Neural cell (in vitro differentiated cells): Measurements from ENCODE around the gene MBNL2.

Source experiments
- CTCF ChIP-seq: fragments of 450-650 bp; IDR thresholded peaks from 2 replicates; pipeline ENCODE4 v1.5.1; 2014; ENCODE audit warnings: antibody characterized with exemption, mild to moderate bottlenecking, moderate library complexity; ENCODE audit not compliant: poor library complexity, severe bottlenecking
- EZH2 ChIP-seq: fragments of 200-600, 300-800 bp; shearing (Covaris generic), sonication (generic); IDR thresholded peaks from 2 replicates; pipeline ENCODE4 v1.6.1; 2014; ENCODE audit warnings: antibody characterized with exemption, low read length, borderline replicate concordance, mild to moderate bottlenecking; ENCODE audit not compliant: insufficient read depth, poor library complexity, severe bottlenecking
- MXI1 ChIP-seq: fragments of 450-650 bp; conservative IDR thresholded peaks from 2 replicates; pipeline ENCODE4 v1.6.1; 2014; ENCODE audit warnings: antibody characterized with exemption, mild to moderate bottlenecking; ENCODE audit not compliant: poor library complexity, severe bottlenecking
- POLR2AphosphoS5 ChIP-seq: IDR thresholded peaks from 2 replicates; pipeline ENCODE4 v1.6.1; 2012
- RAD21 ChIP-seq: fragments of 450-650 bp; conservative IDR thresholded peaks from 2 replicates; pipeline ENCODE4 v1.6.1; 2014; ENCODE audit warnings: antibody characterized with exemption, mild to moderate bottlenecking, moderate library complexity
- SMC3 ChIP-seq: fragments of 450-650 bp; conservative IDR thresholded peaks from 2 replicates; pipeline ENCODE4 v1.6.1; 2014; ENCODE audit warnings: antibody characterized with exemption, mild to moderate bottlenecking, moderate library complexity; ENCODE audit not compliant: poor library complexity
- TAF1 ChIP-seq: IDR thresholded peaks from 2 replicates; pipeline ENCODE4 v1.6.1; 2012; ENCODE audit warnings: low read depth

- TF ChIP-seq SMC3 (no peak), CTCF (no peak), EZH2 (no peak), RAD21 (no peak), MXI1 (no peak), TAF1 (no peak), POLR2AphosphoS5 (no peak)
Measured at GRCh38 chr13:97273341-97273831, 51.3 kb downstream of the MBNL2 start.
